CD4-positive, alpha-beta T cell treated with Interleukin-17A for 4 hours (primary cell): ENCODE results near the gene KCNIP2.
"Not testable (repeated sequence)": the region's sequence is repeated elsewhere in the genome, so short reads cannot be mapped to it uniquely, and the experiment has no call there.

Experiments used
- DNase-seq: peaks from one replicate; pipeline ENCODE4 v3.0.0-alpha.2; 2020; ENCODE audit warnings: mixed read lengths

Gene KCNIP2

GRCh38 chr10:101827919-101828600, 15.5 kb downstream of the KCNIP2 start:
- no peak for DNase-seq

GRCh38 chr10:101826852-101827434, 16.7 kb downstream of the KCNIP2 start:
- no peak for DNase-seq

GRCh38 chr10:101824736-101825135, 18.9 kb downstream of the KCNIP2 start:
- DNase-seq = no peak

- DNase-seq = no peak
Observed at GRCh38 chr10:101818872-101819633, 24.5 kb downstream of the KCNIP2 start.

DNA sequence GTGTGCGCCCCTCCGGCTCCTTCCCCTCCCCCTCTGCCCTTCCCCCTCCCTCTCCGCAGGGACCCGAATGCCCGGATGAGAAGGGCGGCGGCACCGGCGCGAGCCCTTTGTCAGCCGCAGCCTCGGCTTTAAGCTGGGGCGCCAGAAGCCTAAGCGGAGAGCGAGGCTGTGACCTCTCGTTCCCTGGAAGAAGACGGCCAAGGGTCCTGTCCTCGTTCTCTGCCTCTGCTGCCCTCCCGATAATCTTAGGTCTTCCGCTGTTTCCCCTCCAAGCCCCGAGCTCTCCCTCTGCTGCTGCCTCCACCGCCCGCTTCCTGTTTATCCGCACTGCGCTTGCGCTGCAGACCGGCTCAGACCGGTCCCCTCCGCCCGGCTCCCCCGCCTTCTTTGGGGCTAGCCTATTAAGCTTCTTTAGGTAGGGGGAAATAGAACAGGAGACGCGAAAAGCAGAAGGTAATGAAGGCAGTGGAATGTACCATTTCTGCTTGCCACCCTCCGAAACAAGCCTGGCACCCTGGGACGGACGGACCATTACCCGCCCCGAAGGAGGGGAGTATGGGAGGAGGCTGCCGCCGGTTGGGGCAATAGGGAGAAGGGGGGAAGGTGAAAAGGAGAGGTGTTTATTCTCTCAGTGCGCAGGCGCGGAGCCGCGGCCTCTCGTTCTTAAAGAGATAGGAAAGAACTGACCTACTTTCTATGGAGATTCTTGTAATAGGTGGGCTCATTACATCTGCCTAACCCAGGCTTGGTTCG, 25.3 kb downstream of the KCNIP2 start, which contains the start of gene OGA:
OGA (minus strand) TSS at position 326 of the 753 bp plus-strand sequence. CDS start 422 bp downstream, outside the sequence.
- DNase-seq = peak; percentile 98

- peak; percentile 49 for DNase-seq
Observed at GRCh38 chr10:101817337-101818118, 26.1 kb downstream of the KCNIP2 start.

DNA sequence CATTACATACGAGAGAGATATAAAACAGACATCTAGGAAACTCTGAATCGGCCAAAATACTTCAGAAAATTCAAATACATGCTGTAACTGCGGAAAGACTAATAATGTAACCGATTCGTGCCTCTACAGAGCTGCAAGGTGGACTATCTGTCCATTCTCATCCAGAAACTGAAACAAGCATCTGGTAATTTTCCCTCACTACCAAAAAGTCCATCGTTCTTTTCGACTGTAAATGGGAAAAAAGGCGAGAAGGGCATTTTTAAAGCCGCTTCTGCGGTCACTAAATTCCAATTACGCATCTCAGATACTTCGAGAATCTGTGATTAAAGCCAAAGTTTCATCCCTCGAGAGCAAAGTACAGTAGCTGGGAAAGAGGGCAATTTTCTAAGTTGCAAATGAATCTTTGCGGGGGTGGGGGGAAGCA, 26.7 kb downstream of the KCNIP2 start:
- DNase-seq = no peak

DNA sequence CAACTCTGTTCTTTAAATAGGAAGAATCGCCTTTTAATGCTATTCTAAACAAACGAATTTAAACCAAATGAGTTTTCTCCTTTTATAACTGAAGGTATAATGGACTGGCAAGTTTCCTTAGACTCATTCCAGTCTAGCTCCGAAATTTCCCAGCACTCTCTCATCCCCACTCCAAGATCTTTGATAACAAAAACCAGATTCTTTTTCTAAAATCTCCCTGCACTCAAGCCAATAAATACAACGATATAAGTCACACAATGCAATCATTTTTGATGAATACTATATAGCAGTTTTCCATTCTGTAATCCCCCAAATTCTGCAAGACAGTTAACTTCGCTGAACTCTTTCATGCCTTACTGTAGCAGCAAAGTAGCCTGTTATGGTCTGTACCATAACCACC, 27.2 kb downstream of the KCNIP2 start:
- DNase-seq = no peak

DNA sequence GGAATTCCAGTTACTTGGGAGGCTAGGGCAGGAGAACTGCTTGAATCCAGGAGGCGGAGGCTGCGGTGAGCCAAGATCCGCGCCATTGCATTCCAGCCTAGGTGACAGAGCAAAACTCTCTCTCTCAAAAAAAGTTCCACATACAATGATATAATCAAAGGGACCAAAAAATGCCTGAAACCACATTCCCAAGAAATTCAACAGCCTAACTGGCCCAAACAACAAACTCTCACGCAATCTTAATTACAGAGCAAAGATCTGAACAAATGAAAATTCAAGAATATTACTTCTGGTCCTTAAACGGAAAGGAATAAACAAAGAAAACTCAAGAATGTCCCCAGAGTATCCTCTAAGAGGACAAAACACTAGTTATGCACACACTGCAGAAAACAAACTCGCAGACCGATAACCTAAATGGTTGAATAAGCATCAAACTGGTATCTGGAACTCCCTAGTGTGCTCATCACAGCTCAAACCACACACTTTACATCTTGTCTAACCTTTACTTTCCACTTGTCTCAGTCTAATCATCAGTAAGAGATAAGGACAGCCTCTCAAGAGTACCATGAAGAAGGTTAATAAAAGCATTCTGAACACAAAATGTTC, 29.0 kb downstream of the KCNIP2 start:
- no peak for DNase-seq

DNA sequence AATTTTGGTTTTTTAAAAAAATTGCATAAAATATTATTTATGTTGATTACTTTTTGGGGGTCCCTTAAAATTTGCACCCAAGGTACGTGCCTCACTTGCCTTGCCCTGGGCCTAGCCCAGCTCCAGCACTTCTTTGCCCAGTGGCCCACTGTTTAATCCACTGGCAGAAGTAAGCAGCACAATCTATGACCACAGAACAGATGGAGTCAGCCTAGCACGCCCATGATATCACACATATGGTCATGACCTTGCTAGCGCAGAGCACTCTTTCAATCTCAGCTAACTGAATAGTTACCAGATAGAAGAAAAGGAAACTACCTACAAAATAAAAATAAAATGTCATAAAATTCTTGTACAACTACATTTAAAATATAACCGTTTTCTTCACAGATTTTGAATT, 31.0 kb downstream of the KCNIP2 start:
- no peak for DNase-seq

GRCh38 chr10:101807158-101807557, 36.4 kb downstream of the KCNIP2 start:
- DNase-seq = no peak

DNA sequence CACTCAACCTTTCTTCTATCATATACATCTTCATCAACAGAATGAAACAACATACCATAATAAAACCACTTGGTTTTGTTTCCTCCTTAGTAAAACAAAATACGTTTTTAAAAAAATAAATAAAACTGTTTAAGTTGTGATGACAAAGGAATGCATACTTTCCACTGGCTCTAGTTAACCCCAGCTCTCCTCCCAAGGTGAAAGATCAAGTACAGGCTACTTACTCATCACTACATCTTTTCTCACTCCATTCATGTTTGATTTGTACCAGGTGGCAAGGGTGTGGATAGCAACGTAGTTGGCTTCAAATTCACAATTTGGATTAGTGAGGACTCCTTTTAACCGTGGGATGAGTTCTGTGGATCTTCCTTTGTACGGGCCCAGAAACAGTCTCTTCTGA, 40.1 kb downstream of the KCNIP2 start:
- DNase-seq = no peak

DNA sequence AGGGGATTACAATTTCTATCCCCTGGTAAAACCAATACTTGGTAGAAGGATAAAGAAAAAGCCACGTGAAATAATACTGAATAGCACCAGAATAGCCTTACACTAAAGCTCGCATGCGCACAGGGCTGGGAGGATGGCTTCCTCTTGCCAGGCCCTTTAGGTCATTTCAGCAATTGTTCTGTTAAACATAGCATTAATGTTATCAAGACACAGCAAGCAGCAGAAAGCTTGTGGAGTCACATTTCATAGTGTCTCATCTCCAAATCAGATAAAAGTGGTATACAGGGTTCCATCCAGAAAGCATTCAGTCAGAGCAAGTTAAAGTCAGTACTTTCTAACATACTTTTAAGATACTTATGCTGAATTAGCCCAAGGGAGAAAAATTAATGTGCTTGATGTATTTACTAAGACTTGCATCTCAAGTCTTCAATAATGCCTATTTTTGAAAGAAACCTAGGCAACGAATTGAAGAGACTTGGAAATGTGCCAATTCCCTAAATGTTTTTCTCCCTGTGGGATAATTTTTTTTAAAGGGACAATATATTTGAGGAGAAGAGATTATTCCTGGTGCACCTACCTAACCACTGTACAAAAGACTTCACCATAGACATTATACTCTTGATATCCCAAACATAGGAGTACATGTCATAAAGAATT, 46.1 kb downstream of the KCNIP2 start:
- DNase-seq = no peak

- no peak for DNase-seq
Observed at GRCh38 chr10:101793526-101793925, 50.1 kb downstream of the KCNIP2 start.

DNA sequence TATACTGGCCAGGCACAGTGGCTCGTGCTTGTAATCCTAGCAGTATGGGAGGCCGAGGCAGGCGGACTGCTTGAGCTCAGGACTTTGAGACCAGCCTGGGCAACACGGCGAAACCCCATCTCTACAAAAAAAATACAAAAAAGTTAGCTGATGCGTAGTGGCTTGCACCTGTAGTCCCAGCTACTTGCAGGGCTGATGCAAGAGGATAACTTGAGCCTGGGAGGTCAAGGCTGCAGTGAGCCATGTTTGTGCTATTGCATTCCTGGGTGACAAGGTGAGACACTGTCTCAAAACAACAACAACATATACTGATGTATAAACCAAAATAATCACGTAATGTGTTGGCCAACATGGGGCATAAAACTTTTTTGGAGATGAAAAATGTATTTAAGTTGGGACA, 53.9 kb downstream of the KCNIP2 start:
- no peak for DNase-seq

DNA sequence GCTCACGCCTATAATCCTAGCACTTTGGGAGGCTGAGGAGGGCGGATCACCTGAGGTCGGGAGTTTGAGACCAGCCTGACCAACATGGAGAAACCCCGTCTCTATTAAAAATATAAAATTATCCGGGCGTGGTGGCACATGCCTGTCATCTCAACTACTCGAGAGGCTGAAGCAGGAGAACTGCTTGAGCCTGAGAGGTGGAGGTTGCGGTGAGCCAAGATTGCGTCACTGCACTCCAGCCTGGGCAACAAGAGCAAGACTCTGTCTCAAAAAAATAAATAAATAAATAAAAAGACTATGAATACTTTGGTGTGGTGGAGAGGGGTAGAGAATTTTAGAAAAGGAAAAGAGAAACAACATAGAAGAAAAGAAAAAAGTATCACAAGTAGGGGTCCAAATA, 54.4 kb downstream of the KCNIP2 start:
- DNase-seq = not testable (repeated sequence)

DNA sequence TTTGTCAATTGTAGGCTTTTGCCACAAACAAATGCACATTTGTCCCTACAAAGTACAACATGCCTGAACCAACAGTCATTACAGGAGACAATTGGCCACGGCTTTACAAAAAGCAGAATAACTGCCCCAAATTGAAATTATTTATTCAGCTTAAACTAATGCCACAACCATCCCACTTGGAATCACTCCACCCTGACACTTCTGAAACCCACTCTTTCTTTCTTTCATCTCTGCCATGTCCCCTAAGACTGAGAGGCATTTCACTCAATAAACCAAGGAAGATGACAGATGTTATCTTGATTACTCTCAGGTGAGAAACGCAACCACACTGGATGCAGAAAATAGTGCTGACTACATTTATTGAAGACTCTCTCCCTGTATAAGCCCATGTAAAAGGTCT, 57.8 kb downstream of the KCNIP2 start:
- DNase-seq = no peak

GRCh38 chr10:101784558-101784957, 59.0 kb downstream of the KCNIP2 start:
- DNase-seq = no peak

GRCh38 chr10:101783736-101784118, 59.9 kb downstream of the KCNIP2 start:
- DNase-seq = no peak

DNA sequence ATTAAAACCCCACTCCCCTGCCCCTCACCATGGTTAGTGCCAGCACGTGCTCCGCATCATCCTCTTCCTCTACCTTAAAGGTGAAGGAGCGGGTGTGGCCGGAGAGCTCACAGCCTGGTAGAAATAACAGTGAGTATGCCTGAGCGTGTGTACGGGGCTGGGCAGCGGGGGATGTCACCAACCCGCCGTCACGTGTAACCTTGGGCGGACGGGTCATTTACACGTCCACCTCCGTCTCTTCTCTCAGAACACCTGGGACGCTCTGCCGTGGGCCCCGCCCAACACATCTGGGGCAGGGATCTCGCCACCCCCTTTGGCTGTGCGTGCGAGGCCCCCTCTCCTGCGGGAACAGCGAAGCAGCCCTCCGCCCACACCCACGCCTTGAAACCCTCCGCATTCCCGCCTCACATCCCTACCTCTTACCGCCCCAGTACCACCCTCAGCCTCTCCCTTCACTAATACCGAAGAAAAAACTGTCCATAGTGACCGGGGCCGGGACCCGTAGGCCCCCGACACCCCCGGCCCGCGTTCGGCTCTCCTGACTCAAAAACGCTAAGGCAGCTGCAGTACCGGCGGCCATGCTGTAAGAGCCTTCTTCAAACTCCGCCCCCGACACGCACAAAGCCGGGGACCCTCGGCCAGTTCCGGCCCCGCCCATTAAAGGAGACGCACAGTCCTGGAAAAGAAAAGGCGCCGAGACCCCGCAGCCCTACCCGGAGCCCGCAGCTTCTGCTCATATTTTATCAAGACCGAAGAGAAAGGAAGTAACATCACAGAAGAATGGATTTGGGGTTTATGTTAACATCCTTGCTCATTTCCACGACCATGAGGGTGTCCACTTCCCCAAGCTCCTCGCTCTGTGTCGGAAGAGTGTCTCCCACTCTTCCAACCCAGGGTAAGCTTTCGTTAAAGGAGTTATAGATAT, 60.5 kb downstream of the KCNIP2 start, which contains the start of gene NPM3:
NPM3 (minus strand) TSS at position 636 of the 925 bp plus-strand sequence; CDS start at position 580, 56 bp downstream.
- DNase-seq = peak; percentile 85
